GM19468 (cell line): ENCODE measurements around the gene ULK3.

Experiments
- ATAC-seq: cut with Tn5 transposase; IDR thresholded peaks from one replicate; pipeline ENCODE4 v1.9.1; 2021; ENCODE audit warnings: mild to moderate bottlenecking, moderate library complexity, moderate number of reproducible peaks; ENCODE audit not compliant: unreplicated experiment; ENCODE audit errors: extremely low read depth

ULK3 gene

DNA sequence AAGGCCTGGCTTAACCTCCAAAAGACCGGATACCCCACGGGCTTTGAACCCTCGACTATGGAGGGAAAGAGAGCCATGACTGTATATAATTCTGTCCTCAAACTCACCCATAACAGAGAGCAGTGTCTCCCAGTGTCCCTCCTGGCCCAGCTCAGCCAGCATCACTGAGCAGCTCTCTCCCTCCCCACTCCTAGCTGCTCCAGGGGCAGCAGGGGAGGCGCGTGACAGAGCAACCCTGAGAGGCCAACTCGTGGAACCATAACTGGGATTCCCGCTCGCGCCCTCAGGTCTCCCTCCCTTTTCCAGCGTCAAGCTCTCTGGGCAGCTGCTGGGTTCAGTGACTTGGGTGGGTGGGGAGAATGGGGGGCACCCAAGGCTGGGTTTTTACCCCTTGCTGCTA lies 17.1 kb downstream of the ULK3 start:
- ATAC-seq = no peak

DNA sequence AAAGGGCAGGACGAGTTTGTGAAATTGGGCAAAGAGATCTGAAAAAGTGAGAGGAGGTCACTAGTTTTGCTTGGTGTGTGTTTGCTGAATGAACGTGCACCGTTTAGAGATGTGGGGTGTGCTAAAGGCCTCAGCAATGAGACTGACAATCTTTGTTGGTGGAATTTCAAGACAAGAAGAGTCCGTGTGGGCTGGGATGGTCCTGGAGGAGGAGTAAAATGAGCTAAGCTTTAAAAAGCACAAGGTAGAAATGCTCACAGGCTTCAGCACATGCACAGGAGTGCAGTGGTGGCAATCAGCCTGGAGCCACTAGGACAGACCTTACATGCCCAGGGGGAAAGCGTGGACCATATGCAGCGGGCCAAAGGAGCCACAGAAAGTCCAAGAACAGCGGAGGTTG lies 18.0 kb downstream of the ULK3 start:
- ATAC-seq = no peak

DNA sequence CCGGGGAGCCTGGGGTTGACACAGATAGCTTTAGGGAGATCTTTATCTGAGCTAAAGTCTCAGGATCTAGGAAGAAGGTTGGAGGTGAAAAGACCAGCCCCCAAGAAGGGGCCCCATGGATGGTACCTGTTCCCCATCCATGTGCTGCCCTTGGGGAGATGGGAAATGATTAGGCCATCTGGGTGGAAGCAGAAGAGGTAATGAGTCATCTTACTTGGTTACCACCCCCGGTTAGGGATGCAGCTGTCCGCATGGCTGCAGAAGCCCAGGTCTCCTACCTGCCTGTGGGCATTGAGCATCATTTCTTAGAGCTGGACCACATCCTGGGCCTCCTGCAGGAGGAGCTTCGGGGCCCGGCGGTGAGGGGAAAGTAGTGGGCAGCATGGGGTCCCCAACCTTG lies 19.6 kb downstream of the ULK3 start:
- ATAC-seq = no peak

DNA sequence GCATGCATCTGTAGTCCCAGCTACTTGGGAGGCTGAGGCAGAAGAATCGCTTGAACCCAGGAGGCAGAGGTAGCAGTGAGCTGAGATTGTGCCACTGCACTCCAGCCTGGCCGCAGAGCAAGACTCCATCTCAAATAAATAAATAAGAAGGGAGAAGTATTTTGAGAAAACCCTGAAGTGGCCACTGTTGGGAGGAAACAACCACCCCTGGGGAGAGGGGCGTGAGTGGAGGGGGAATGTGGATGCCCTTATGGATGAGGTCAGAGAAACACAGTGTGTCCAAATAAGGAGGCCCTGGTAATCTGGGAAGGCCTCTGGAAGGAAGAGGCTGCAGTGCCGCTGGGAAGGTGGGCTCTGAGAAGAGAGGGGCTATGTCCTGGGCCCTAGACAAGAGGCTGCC lies 20.7 kb downstream of the ULK3 start:
- no peak for ATAC-seq

DNA sequence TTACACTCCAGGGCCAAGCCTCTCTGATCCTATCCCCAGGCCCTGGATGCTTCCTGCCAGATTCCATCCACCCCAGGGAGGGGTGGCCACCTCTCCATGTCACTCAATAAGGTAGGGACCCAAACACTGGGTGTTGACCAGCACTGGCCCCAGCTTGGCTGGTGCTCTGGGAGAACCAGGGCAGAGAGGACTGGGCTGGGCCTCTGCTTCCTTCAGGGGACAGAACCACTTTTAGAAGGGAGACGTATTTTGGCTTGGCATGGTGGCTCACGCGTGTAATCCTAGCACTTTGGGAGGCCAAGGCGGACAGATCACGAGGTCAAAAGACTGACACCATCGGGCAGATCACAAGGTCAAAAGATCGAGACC lies 21.2 kb downstream of the ULK3 start:
- ATAC-seq = no peak

DNA sequence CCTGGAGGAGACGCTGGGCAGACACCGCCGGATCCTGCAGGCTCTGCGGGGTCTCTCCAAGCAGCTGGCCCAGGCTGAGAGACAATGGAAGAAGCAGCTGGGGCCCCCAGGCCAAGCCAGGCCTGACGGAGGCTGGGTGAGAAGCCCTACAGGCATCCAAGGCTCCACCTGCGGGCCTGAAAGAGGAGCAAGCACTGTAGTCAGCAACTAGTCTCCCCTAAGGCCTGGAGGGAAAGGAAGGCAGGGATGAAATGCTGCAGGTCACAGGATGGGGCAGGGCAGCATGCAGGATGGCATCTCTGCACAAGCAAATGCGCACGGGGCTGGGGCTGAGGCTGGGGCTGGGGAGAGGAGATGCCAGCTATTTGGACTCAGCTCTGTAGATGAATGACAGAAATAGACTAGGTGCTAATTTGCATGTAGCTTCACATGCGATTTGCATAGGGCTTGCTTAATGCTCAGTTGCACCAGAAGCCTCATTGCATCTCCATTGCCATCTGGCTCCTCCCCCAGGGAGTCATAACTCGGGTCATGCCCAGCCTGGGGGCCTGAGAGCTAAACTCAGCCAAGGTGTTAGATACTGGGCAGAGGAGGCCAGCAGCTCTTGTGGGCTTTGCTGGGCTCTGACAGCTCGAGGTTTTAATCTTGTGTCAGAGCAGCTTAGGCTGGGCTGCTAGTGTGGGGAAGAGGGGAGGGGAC lies 21.7 kb downstream of the ULK3 start:
- ATAC-seq = peak; percentile 84

DNA sequence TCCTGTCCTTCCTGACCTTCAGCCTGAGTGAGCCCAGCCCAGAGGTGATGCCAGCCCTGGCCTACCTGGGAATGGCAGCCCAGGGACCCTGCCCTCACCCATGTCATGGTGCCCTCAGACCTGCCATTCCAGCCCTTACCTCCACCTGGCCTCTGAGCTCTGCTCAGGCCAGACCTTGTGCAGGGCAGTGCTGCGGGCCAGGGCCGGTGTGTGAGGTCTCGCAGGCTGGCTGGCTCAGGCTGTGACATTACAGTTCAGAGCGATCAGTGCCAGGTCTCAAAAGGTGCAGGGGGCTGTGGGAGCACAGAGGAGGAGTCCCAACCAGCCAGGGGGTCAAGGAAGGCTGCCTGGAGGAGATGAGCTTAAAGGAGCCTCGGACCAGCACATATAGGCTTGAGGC lies 22.9 kb downstream of the ULK3 start:
- no peak for ATAC-seq

DNA sequence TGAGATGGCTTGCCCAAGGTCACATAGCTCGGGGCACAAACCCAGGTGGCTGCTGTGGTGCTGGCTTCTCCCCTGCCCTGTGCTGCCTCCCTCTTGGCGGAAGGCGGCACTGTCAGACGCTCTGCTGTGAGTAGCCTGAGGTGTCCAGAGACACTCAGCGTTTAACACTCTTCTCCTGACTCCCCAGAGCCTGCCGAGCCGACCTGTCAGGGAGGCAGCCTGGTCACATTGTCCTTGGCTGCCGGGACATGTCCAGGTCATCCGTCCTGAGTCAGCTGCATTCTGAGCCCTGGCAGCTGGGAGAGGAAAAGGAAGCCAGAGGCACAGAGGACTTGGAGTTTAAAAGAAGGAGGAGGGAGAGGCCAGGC lies 25.6 kb downstream of the ULK3 start:
- no peak for ATAC-seq

DNA sequence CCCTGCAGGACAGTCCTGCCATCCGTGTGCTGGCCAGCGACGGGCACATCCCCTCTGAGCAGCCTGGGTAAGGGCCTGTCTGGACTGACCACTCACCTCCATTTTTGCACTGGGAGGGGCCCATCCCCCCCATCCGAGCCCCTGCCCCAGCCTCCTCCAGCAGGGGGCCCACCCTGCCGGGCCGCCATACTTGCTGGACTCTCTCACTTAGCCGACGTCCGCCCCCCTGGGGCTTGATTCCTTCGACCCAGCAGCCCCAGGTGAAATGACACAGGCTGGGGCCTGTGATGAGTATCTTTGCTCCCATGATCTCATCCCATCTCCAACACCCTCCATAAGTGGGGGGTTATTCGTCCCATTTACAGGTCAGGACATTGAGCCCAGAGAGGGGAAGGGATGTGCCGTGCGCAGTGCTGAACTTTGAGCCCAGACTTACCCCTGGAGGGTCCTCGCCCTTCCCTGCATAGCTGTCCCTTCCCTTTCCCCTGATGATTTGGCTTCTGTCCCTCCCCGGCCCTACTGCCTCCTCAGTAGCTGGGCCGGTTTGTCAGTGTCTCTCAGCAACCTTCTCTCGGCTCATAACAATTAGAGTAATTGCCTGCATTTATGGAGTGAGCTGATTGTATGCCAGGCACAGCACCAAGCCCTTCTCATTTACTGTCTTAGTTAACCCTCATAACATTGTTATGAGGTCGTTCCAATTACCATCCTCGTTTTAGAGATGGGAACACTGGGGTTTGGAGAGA lies 26.2 kb downstream of the ULK3 start:
- ATAC-seq = no peak

DNA sequence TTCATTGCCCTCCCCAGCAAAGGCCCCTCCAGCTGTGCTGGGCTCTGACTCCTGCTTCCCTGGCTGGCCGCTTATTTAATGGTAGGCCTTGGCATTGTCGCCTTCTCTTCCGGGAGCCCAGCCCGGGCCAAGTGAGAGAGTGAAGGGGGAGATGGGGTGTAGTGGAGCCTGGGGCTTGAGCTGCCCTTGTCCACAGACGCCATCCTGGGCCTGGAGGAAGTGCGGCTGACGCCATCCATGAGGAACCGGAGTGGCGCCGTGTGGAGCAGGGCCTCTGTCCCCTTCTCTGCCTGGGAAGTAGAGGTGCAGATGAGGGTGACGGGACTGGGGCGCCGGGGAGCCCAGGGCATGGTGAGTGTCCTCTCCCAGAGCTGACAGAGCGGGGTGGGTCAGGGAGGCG lies 27.0 kb downstream of the ULK3 start:
- ATAC-seq = no peak

DNA sequence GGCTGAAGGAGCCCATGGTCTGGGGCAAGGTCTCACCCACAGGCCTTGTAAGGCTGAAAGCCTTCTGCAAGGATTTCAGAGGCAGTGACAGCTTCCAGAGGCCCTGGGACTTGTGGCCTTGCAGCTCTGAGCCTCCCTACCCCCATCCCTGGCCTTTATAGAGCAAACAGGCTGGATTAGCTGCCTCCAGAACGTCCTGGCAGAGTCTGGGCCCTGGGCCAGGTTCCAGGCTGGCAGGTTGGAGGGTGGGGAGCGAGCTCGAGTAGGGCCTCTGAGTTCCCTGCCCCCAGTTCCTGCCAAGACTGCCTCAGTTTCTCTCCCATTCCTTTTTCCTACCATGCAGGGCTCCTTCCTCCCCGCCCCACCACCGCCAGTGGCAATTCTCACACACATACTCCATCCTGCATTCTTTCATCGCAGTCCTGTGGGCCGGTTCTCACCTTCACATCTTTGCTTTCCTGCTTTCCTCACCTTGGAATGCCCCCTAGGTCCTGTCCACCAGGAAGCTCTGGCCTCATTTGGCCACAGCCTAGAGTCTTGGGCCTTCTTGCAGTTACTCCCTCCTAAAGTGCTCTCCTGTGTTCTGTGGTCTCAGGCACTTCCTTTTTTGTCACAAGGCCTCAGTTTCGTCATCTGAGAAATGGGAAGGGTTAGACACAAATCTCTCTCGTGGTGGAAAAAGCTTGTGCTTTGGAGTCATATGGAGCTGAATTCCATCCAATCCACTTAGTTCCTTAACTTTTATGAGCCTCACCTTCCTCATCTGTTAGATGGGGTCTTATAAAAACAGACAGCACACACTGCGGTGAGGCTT lies 27.6 kb downstream of the ULK3 start:
- ATAC-seq = no peak

DNA sequence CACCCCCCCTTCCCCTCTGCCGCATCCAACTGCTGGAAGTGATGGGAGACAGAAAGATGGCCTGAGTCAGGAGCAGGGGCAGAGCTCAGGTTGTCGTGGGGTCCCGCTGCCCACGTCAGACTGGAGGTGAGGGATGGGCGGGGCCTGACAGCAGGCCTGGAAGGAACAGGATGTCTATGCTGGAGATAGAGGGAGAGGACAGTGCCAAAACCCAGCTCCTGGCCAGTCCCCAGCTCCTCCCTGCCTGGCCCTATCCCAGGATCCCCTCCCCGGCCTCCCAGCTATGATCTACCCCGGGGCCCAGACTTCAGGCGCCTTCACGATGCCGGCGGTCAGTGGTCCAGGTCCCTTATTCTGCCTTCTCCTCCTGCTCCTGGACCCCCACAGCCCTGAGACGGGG lies 30.4 kb downstream of the ULK3 start, which contains the start of gene LMAN1L:
LMAN1L (plus strand) TSS at position 303 of the 400 bp plus-strand sequence; CDS start at position 323, 20 bp downstream.
- no peak for ATAC-seq

DNA sequence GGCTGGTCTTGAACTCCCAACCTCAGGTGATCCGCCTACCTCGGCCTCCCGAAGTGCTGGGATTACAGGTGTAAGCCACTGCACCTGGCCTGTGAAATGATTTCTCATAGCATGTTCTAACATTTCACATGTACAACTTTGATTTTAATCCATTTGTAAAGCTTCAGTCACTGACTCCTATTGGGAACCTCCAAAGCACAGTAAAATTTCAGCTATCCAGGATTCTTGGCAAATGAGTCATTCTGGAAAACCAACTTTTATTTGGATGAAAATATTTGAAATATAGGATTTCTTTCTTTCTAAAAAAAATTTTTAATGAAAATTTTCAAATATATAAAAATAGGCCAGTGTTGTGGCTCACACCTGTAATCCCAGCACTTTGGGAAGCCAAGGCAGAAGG lies 33.0 kb downstream of the ULK3 start:
- no peak for ATAC-seq

DNA sequence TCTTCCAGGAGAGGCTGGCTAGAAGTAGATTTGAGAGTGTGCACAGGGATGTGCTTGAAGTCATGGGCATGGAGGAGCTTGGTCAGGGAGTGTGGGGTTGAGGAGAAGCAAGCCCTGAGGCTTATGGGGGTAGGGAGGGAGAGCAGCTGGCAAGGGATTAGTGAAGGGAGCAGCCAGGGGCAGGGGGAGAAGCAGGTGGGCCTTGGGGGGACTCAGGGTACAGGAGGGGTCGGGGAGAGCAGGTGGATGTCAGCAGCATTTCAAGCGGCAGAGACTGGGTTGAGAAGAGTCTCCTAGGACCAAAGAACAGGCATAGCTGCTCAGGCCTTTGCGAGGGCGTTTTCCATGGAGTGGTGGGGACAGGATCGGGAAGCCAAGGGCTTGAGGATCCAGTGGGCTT lies 33.7 kb downstream of the ULK3 start:
- ATAC-seq = no peak

DNA sequence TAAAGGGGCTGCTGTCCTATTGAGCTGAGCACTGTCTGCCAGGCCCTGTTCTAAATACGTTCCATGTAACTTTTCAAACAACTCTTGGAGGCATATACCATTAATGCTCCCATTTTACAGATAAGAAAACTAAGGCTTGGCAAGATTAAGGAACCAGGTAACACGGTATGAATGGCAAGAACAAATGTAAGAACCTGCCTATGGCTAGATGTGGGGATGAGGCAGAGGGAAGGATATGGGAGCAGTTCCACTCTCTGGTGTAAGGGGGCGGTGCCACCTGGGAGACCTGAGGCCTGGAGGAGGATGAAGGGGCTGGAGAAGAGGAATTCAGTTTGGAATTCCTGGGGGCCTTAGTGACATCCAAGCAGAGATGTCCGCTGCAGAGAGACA lies 34.1 kb downstream of the ULK3 start:
- no peak for ATAC-seq

DNA sequence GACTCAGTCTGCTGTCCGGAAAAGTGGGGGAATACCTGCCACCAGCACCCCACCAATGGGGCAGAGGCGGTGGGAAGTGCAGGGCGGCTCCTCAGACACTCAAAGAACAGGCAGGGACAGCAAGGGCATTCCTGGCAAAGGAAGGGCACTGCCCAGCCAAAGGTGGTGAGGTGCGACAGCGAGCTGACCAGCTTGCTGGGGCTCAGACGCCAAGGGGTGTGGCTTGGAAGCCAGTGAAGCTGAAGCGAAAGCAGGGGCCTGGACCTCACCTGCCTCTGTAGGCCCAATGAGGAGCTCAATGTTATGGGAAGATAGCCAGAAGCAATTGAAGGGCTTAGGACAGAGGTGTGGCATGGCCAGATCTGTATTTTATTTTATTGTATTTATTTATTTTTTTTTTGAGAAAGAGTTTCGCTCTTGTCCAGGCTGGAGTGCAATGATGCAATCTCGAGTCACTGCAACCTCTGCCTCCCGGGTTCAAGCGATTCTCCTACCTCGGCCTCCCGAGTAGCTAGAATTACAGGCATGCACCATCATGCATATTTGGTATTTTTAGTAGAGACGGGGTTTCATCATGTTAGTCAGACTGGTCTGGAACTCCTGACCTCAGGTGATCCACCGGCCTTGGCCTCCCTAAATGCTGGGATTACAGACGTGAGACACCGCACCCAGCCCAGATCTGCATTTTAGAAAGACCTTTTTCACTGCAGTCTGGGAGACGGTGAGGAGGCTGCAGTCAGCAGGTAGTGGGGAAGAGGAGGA lies 34.7 kb downstream of the ULK3 start:
- ATAC-seq = no peak

DNA sequence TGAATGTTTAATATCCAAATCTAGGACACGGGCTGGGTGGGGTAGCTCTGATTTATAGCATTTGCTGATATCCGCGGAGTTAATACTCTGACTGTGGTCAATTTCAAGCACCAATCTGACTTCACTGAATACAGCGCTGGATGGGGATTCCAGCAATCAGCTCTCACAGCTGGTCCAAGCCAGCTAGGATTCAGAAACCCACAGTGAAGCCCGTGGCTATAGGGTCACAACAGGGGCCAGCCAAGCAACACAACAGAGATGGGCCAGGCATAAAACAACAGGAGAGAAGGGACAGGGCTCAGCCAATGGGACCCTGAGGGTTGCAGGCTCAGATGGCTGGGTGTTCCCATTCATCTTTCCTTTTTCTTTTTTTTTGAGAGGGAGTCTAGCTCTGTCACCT lies 35.7 kb downstream of the ULK3 start:
- ATAC-seq = no peak

DNA sequence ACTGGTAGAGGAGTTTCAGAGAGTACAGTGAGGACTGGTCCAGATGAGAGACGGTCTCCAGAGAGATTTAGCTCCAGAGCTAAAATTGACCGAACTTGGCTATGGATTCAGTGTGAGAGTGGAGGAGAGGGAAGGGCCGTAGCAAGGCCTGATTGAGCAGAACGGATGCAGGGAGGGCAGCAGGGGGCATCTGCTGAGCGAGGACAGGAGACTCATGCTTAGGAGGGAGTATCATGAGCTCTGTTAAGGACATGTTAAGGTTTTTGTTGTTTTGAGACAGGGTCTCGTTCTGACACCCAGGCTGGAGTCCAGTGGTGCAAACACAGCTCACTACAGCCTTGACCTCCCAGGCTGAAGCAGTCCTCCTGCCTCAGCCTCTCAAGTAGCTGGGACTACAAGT lies 38.0 kb downstream of the ULK3 start:
- ATAC-seq = no peak

DNA sequence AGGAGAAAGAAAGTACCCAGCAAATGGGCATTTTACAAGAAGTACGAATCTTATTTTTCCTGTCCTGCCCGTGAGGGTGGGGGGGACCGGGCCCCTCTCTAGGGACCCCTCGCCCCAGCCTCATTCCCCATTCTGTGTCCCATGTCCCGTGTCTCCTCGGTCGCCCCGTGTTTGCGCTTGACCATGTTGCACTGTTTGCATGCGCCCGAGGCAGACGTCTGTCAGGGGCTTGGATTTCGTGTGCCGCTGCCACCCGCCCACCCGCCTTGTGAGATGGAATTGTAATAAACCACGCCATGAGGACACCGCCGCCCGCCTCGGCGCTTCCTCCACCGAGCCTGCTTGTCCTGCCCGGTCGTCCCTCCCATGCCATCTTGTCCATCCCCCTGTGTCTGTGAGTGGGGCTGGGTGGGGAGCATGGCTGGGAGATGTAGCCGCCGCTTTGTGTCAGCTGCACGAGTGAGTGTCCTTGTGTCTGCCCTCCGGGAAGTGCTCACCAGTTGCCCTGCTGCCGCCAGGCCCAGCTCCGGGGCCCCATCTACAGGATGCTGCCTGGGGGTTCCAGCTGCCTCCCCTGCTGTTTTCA lies 40.0 kb downstream of the ULK3 start:
- no peak for ATAC-seq

DNA sequence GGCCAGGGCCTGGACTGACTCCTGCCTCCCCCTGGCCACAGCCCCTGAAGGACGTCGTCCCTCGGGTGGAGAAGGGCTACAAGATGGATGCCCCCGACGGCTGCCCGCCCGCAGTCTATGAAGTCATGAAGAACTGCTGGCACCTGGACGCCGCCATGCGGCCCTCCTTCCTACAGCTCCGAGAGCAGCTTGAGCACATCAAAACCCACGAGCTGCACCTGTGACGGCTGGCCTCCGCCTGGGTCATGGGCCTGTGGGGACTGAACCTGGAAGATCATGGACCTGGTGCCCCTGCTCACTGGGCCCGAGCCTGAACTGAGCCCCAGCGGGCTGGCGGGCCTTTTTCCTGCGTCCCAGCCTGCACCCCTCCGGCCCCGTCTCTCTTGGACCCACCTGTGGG lies 40.7 kb downstream of the ULK3 start:
- ATAC-seq = no peak
